Anterior cingulate cortex (tissue), 58 donors: ENCODE measurements around the gene EYA2.

Experiments
- DNase-seq, 58 donors: peaks; one replicate each; lab custom pipeline; 2025; lab: John Stamatoyannopoulos, UW

EYA2 gene

DNA sequence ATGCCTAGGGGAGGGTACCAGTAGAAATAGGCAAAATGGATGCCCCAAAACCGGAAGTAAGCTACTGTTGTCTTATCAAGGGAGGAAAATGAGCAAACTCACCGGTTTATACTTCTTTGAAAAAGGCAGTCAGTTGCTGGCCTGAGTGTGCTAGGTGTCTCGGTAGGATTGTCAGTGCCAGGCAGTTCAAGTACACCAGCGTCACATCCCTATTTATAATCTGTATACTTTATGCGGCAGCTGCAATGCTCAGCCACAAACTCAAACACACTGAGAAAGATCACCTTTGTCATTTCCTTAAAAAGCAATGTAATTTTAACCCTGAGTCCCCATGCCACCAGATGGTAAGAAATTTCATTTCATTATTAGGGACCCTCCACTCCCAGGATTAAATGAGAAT, 196.2 kb downstream of the EYA2 start:
- no peak for DNase-seq

DNA sequence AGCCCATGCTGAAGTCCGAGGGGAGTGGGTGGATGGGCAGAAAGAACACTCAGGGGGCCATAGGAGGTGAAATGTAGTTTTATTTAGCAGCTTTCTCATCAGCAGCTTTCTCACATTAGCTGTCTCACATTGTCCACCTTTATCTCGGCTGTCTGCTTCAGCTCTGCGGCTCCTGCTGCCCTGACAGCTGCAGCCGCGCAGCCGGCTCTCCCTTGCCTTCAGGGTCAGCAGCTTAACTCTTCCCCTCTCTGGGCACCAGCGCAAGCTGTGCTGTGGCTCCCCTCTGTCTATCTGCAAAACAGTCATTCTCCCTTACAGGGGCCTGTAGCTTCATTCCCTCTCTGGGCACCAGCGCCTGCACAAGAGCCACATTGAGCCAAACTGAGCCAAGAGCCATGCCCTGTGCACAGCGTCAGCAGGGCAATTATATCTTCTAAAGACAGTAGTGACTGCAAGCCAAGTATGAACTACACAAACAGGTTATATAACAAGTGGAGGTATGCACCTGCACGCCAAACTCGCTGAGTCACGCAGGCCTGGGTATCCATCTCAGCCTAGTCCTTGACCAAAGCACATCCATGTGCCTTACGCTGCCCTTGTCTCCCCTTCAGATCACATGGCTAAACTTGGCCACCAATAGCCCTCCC, 198.8 kb downstream of the EYA2 start:
- no peak for DNase-seq

DNA sequence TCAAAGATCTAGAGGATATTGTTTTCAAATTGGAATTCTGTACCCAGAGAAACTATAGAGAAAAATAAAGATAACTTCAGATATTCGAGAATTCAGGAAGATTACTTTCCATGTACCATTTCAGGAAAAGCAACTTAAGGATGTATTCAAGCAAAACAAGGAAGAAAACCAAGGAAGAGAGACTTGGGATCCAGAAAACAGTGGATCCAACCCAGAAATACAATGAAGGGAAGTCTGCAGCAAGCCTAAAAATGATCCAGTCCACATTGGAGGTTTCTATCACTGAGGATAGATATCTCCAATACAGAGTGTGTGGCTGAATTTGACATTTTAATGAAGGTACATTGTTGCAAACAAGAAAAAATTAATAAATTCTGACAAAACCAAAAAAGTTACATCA, 201.0 kb downstream of the EYA2 start:
- DNase-seq: no peak

DNA sequence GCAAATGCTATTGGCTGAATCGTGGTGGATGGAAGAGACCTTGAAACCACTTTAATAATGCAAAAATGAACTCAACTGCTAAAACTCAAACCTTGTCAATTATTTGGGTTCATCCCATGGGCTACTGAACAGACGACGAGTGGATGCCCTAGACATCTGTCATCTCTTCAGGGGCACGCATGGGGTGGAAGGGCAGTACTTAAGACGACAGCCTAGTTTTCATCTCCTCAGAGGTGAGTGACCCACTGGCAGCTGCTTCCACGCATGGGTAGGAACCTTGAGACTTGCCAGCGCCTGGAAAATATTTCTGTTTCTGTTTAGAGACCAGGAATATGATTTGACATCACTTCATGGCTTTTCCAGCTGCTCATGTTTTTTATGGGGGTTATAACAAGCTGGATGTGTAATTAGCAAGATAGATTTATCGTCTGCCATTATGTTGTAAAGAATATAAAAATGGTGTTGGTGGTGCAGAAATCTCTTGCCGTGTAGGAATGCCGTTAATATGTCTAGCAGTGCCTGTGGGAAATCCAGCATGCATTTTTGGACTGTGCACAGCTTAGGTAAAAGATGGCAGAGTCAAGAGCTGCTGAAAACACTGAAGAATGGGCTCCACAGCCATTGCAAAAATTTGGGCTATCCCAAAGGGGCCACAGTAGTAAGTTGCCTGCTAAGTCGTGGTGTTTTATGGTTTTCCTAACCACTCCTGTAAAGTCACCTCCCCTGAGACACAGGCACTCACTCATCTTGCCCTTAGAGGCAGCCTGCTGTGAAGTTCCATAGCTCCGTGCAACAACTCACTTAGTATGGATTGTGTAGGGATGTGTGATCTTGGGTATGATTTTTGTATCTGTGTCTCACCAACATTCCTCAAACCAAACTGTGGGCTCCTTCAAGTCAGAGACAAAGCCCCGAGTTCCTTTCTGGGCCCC, 203.3 kb downstream of the EYA2 start:
- DNase-seq: no peak

DNA sequence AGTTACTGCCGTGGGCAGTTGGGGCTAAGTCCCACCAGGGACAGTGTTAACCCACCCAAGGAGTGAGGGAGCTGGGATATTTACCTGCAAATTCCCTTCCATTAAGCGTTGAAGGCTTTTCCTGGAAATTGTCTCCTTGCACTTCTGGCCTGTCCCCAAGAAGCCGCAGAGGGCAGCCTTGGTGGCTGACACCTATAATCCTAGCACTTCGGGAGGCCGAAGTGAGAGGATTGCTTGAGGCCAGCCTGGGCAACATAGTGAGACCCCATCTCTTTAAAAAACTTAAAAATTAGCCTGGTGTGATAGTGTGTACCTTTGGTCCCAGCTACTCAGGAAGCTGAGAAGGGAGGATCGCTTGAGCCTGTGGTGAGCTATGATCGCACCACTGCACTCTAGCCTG, 204.4 kb downstream of the EYA2 start:
- no peak for DNase-seq

DNA sequence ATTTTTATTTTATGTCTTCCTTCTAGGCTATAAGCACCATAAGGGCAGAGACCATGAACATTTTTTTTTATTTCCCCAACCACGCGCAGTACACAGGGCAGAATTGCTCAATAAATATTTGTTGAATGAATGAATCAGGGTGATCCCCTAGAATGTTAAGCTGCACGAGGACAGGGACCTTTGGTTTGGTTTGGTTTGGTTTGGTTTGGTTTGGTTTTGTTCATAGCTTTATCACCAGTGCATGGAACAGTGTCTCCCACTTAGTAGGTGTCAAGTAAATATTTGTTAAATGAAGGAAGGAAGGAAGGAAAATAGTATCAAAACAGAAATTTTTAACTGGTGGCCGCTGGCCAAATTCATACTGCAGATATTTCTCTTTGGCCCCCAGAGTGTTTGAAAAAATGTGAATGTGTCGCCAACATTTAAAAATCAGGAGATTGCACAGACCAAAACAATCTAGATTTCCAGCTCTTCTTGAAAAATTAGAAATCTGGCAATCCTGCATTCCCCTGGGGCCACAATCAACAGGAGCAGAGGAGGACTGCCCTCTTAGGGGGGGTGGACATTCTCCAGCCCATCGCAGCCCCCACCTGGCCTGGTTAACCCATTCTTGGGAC, 205.3 kb downstream of the EYA2 start:
- DNase-seq: no peak

DNA sequence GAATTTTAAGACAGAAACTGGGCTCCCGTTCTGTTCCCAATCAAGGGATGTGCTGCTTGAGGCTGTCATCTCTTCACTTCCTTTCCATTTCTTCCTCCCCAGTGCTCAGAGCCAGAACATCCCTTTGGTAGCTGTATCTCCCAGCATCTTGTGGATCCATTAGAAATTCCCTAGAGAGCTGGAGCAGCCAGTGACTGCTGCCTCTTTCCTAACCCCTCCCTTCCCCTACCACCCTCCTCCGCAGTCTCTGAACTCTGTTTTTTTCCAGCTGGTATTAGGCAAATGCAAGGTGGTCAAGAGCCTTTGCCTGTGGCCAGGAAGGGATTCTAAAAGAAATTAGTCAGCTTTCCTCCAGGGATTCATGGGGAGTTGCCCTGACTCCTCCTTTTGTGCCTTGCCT, 208.0 kb downstream of the EYA2 start:
- no peak for DNase-seq

DNA sequence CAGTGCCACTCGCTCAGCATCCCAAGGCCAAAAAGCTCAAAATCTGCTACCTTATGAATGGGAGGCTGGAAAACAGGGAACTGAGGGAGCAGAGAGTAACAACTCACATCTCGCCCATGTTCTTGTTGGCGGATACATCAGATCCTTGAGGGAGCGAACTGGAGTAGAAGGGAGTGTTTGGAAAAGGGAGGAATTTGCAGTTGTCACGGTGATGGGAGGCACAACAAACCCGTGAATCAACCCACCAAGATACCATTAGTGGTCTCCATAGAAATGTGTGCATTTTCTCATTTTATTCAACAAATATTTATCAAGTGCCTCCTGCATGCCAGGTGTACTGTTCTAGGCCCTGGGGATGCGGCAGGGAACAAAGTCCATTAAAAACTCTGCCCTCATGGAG, 212.1 kb downstream of the EYA2 start:
- no peak for DNase-seq

DNA sequence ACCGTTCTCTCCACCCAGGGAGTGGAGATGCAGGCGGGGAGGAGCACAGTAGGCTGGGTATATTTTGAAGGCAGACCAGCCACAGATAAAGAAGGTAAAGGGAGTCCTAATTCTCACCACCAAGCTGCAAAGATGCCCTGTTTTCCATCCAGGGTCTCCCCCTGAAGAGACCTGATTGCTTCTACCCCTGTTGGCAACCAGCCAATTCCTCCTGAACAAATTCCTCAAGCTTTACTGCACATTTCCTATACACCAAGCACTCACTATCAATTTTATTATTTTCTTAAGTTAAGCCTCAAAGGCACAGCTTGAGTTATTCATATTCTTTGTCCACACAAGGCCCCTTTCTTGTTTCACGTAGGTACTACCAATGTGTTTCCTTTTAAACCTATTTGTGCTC, 214.4 kb downstream of the EYA2 start:
- DNase-seq: no peak

DNA sequence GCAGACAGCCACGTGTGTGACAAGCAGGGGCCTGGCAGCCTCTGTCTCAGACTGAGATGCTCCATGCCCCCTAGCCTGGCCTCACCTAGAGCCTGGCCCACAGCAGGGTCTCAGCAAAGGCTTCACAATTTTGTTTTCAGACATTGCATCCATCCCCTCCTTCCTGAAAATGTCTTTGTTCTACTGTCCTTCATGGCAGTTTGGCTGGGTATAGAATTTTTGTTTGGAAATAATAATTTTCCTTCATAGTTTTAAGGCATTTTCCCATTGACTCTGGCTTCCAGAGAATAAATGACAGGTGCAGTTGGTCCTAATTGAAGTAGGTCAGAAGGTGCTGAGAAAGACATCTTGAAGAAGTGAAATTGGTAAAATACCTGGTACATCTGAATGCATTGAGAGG, 216.2 kb downstream of the EYA2 start:
- DNase-seq: no peak

DNA sequence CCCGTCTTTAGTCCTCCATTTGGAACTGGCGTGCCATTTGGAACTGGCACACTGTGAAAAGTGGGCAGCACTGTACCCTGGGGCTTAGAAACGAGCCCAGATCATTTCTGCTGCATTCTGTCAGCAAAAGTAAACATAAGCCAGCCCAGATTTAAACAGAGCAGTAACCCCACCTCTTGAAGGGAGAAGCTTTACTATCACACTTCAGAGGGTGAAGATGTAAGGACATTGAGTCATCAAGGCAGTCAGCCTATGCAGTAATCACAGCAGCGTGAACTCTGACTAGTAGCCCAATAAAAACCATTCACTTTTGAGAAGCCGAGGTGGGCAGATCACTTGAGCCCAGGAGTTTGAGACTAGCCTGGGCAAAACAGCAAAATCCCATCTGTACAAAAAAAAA, 216.9 kb downstream of the EYA2 start:
- no peak for DNase-seq

DNA sequence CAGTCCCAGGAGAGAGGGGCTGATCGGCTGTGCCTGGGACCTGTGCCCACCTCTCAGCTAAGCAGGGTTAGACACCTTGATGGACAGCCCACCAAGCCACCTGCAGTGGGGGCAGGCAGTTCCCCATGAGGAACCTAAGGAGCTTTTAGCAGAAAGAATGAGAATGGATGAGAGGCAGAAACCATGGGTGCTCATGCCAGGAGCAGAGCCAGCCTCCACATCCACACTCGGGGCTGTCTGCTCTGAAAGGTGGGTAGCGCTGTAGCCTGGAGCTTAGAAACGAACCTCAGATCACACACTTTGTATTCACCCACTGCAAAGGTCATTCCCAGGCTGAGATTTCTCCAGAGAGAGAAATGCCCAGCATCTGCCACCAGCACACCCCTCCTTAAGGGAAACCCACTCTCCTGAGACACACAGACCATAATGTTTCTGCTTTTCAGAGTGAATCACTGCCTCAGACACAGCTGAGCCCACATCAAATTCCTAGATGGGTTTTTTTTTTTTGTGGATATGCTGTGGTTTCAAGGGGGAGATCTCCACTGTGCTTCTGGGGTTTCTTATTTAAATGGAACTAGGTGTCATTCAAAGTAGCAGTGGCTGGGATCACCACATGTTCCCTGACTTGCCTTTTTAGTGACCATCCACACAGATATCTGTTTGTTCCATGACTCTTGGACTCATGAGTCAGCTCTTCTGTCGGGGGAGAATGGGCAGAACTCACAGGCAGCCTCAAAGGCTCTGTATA, 218.9 kb downstream of the EYA2 start:
- no peak for DNase-seq

DNA sequence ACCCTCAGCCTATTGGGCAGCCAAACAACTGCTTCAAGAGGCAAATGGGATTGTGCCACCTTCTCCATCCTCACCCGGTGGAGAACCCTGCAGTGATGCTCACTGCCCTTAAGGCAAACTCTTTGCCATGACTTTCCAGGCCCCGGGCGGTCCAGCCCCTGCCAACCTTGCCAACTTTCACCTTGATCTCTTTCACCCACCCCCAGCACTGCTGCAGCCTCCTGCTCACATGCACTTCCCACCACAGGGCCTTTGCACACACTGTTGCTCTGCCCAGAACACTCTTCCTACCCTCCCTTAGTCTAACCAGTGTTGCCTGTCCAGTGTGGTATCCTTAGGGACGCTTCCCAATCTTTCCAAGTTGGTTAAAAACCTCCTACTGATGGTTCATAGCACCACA, 221.1 kb downstream of the EYA2 start:
- no peak for DNase-seq

DNA sequence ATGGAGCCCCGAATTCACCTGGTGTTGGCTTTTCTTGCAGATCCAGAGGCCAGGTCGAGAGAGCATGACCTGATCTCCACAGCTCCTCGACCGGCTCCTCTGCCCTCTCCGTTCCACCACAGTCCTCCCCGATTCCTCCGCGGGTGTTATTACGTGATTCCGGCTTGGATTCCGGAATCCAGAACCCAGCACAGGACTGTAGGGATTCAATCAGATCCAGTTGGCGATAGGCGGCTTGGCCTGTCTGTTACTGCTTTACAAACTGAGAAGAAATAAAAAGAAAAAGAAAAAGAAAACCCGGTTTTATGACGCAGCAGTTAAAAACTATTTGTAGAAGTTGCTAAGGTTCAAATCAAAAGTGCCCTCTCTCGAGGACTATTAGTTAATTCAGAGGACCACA, 222.7 kb downstream of the EYA2 start:
- no peak for DNase-seq

DNA sequence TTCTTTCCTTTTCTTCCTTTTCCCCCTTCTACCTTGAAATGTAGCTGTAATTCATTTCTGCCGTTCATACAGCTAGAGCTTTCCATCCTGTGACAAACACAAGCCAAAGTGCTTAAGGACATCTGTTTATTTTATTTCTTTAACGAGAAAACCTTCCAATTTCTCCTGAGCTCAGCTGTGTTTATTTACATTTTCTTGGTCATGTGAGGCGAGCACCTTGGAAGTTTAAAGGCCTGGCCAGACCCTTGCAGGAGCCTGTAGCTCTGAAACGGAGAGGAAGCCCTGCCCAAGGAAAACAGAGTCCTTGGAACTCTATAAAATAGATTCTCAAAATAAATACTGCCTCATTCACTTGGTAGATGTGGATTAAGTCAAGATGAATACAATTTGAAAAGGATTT, 223.1 kb downstream of the EYA2 start:
- DNase-seq: no peak

DNA sequence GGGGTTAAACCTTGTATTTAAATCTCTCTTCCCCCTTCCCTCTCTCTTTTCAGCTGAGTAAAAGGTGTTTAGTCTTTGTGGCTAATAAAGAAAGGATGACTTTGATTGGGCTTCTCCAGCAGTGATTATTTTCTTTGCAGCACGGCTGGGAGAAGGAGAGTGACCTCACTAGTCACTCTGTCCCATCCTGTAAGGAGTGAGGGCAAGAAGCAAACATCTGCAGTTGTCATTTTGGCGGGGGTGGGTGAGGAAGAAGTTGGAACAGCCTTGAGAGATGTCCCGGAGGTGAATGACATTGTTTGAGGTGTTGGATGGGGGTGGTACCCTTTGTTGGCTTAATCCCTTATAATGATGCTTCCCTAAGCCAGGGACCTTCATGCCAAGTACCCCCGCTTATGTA, 223.6 kb downstream of the EYA2 start:
- DNase-seq: no peak

DNA sequence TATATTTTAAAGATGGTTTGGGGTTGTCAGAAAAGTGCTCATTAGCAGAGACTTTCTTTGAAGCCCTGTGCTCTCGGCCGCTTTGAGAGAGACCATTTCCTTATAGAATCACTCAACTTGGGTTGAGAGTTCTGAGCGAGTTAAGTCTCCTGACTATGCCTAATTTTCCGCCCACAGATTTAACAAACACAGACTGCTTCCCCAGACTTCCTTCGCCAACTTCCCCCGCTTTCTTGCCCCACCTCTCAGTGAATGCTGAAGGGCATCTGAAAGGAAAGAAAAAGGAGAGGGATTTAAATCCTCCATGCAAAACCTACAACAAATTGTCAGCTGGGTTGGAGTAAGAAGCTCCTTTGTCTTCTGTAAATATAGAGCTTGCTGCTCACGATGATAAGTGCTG, 224.0 kb downstream of the EYA2 start:
- DNase-seq: no peak

DNA sequence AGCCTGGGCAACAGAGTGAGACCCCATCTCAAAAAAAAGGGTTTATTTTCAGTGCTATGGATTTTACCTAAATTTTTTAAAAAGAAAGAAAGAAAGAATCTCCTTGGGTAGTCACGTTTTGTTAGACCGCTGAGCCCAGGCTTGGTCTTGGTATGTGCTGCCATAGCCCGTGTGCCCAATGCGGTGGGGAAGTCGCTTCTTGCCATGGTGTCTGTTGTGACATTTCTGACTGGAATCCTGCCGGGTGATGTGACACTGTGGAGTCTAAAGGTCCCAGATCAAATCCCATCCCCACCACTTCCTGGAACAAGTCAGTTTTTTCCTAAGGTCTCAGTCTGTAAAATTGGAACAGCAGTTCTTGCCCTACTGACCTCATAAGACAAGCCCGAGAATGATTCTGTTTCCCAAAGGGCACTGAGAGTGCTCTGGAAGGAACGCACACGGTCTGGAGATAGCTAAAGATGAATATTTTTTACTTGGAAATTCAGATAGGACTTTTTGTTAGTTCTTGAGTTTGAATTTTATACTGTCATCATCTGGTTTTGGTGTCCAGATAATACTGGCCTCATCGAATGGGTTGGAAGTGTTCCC, 225.8 kb downstream of the EYA2 start:
- DNase-seq: no peak

DNA sequence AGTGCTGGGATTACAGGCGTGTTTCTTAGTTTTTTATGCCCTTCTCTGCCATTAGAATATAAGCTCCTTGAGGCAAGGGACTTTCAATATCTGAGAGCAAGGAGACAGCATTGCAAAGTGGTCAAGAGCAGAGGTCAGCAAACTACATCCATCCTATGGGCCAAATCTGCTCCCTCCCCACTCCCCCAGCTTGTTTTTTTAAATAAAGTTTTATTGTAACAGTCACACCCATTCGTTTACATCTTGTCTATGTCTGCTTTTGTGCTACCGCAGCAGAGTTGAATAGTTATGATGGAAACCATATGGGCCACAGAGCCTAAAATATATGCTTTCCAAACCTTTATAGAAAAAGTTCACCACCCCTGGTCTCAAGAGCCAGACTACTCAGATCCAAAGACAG, 227.9 kb downstream of the EYA2 start:
- DNase-seq: no peak

DNA sequence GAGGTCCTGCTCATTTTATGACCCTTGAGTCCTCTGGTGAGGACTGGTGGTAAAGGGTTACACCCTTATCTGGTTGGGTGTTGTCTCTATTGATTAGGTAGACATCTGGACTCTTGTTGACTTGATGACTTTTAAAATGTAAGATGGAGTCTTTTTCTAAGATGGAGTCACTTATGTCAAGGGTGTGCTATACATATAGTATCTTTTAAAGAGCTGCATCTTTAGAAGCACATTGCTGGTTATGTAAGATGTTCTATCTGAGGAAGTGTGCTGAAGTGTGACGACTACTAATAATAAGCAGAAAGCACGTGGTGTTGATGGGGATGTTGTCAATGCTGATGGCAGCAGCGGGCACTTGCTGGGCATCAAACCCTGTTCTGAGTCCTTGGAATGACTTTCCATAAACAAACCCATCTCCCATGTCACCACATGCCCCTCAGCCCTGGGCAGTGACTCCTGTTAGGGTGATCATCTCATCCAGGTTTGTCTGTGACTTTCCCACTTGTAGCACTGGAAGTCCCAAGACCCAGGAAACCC, 229.6 kb downstream of the EYA2 start:
- no peak for DNase-seq

DNA sequence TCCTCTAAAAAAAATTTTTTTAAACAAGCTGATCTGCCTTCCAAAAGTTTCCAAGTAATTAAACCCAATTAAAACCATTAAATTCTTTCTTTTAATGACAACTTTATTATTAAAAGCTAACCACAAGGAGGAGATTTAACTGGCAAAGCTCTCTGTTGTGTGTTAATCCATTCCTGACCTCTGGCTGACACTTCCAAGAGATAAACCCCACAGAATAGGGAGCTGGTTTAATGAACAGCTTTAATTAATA, 230.8 kb downstream of the EYA2 start:
- DNase-seq: no peak
